IMR-90 (cell line): Measurements from ENCODE around the gene SEC16B. TPM values are rescaled to one million over a fixed set of nuclear protein-coding genes. Genes with fewer than 3 reads are reported as not detected.

ENCODE experiments used
- ATAC-seq: fragments of 200-7000 bp; cut with Tn5 transposase; 2 replicates; pipeline ENCODE4 v1.9.1; 2020; ENCODE audit warnings: low read depth, mild to moderate bottlenecking, moderate library complexity
- BruUV-seq: library from RNA; stranded (reverse); fragments of 400-500 nt; replicated peaks from 2 replicates; lab custom pipeline; 2021; lab: Mats Ljungman, UMichigan
- CTCF ChIA-PET: fragments of 300-600 bp; formaldehyde crosslinking; extraction: SDS; loops from one replicate; lab custom pipeline; 2021; ENCODE audit warnings: antibody characterized with exemption; lab: Yijun Ruan, JAX
- POLR2A ChIA-PET: fragments of 300-600 bp; sonication (Branson Sonifier 250); formaldehyde crosslinking; loops from one replicate; lab custom pipeline; 2022; ENCODE audit warnings: antibody characterized with exemption; ENCODE audit not compliant: unreplicated experiment; lab: Charles Lee
- DNase-seq: peaks from one replicate; pipeline ENCODE4 v3.0.0; 2013
- H2AFZ ChIP-seq: replicated peaks from 2 replicates; pipeline ENCODE3; 2013; ENCODE audit warnings: low read length, mild to moderate bottlenecking; ENCODE audit not compliant: poor library complexity
- H2AK5ac ChIP-seq: 2 replicates; pipeline ENCODE4 v1.6.1; 2013; ENCODE audit warnings: low read depth, low read length, inconsistent platforms
- H2AK9ac ChIP-seq: replicated peaks from 2 replicates; pipeline ENCODE3; 2013; ENCODE audit warnings: mild to moderate bottlenecking, low read depth, low read length, moderate library complexity; ENCODE audit not compliant: poor library complexity
- H2BK120ac ChIP-seq: 2 replicates; pipeline ENCODE4 v1.6.1; 2013; ENCODE audit warnings: low read depth, low read length, inconsistent platforms
- H2BK15ac ChIP-seq: 3 replicates; pipeline ENCODE4 v1.6.1; 2013; ENCODE audit warnings: low read depth, low read length, inconsistent platforms
- H2BK20ac ChIP-seq: 2 replicates; pipeline ENCODE4 v1.6.1; 2013; ENCODE audit warnings: low read depth, mild to moderate bottlenecking, inconsistent platforms, low read length, moderate library complexity
- H2BK5ac ChIP-seq: 2 replicates; pipeline ENCODE4 v1.6.1; 2013; ENCODE audit warnings: mild to moderate bottlenecking, low read depth, low read length, inconsistent platforms; ENCODE audit not compliant: poor library complexity, severe bottlenecking
- H3K14ac ChIP-seq: replicated peaks from 2 replicates; pipeline ENCODE4 v1.6.1; 2013; ENCODE audit warnings: low read depth, low read length, inconsistent platforms
- H3K18ac ChIP-seq: 2 replicates; pipeline ENCODE4 v1.6.1; 2013; ENCODE audit warnings: low read depth, low read length, control low read depth
- H3K23ac ChIP-seq: 2 replicates; pipeline ENCODE4 v1.6.1; 2013; ENCODE audit warnings: low read depth, low read length, inconsistent platforms
- H3K27ac ChIP-seq: 2 replicates; pipeline ENCODE4 v1.5.1; 2013; ENCODE audit warnings: mild to moderate bottlenecking, control low read depth, low read length; ENCODE audit not compliant: insufficient read depth
- H3K27me3 ChIP-seq: 2 replicates; pipeline ENCODE4 v1.6.1; 2013; ENCODE audit warnings: low read length; ENCODE audit not compliant: control insufficient read depth, insufficient read depth
- H3K36me3 ChIP-seq: 2 replicates; pipeline ENCODE4 v1.6.1; 2013; ENCODE audit warnings: low read length, mixed read lengths; ENCODE audit not compliant: control insufficient read depth, insufficient read depth
- H3K4ac ChIP-seq: 2 replicates; pipeline ENCODE4 v1.6.1; 2013; ENCODE audit warnings: low read depth, low read length, inconsistent platforms
- H3K4me1 ChIP-seq: 2 replicates; pipeline ENCODE4 v1.6.1; 2013; ENCODE audit warnings: low read length, mixed read lengths; ENCODE audit not compliant: control insufficient read depth, insufficient read depth
- H3K4me2 ChIP-seq: 2 replicates; pipeline ENCODE4 v1.6.1; 2013; ENCODE audit warnings: low read depth, mild to moderate bottlenecking, control low read depth, low read length, moderate library complexity
- H3K4me3 ChIP-seq: 2 replicates; pipeline ENCODE4 v1.5.1; 2013; ENCODE audit warnings: low read depth, mild to moderate bottlenecking, control low read depth, low read length, moderate library complexity; ENCODE audit not compliant: insufficient read depth
- H3K56ac ChIP-seq: 2 replicates; pipeline ENCODE4 v1.6.1; 2013; ENCODE audit warnings: low read length, inconsistent platforms; ENCODE audit not compliant: insufficient read depth; ENCODE audit errors: extremely low read depth
- H3K79me1 ChIP-seq, 2 experiments: 2 replicates each; pipeline ENCODE4 v1.6.1; 2013; ENCODE audit warnings: low read length in 2 of 2, inconsistent platforms in 1 of 2, low read depth in 1 of 2
- H3K9ac ChIP-seq: 2 replicates; pipeline ENCODE4 v1.6.1; 2013; ENCODE audit warnings: low read depth, low read length, control low read depth
- H3K9me1 ChIP-seq: 2 replicates; pipeline ENCODE4 v1.6.1; 2013; ENCODE audit warnings: low read length, inconsistent platforms; ENCODE audit not compliant: insufficient read depth
- H3K9me3 ChIP-seq: 2 replicates; pipeline ENCODE4 v1.6.1; 2013; ENCODE audit warnings: low read length; ENCODE audit not compliant: control insufficient read depth, insufficient read depth
- H4K20me1 ChIP-seq: 2 replicates; pipeline ENCODE4 v1.6.1; 2013; ENCODE audit warnings: low read length, inconsistent platforms; ENCODE audit not compliant: insufficient read depth
- H4K5ac ChIP-seq: 2 replicates; pipeline ENCODE4 v1.6.1; 2013; ENCODE audit warnings: mild to moderate bottlenecking, low read depth, low read length, control low read depth
- H4K8ac ChIP-seq, 2 experiments: 2 replicates each; pipeline ENCODE4 v1.6.1; 2013; ENCODE audit warnings: low read depth in 2 of 2, low read length in 2 of 2, control low read depth in 1 of 2, inconsistent platforms in 1 of 2
- H4K91ac ChIP-seq: 2 replicates; pipeline ENCODE4 v1.6.1; 2013; ENCODE audit warnings: low read depth, low read length, inconsistent platforms; ENCODE audit not compliant: insufficient read depth
- CEBPB ChIP-seq: IDR thresholded peaks from 2 replicates; pipeline ENCODE4 v1.6.1; 2012; ENCODE audit warnings: low read depth, low read length, improper control_type of control experiment
- MAZ ChIP-seq: IDR thresholded peaks from 2 replicates; pipeline ENCODE4 v1.6.1; 2012; ENCODE audit warnings: low read depth, mild to moderate bottlenecking, low read length, improper control_type of control experiment, moderate library complexity, borderline replicate concordance
- WGBS, 2 experiments: methylation state at CpG; one replicate each; pipeline versions ENCODE4 v1.1.5 to v1.1.7; 2013; ENCODE audit warnings: missing lambda C conversion rate in 2 of 2; ENCODE audit not compliant: insufficient read length in 1 of 2; ENCODE audit errors: extremely low coverage in 2 of 2; 5-methylcytosine and 5-hydroxymethylcytosine counted together
- dilution Hi-C: fragments of 300-500 bp; cut with HindIII; formaldehyde crosslinking; loops from one replicate; pipeline ENCODE4 v1.14.3; 2018; ENCODE audit warnings: low sequenced_read_pairs; ENCODE audit not compliant: unreplicated experiment
- in situ Hi-C: fragments of 300-500 bp; cut with MboI; formaldehyde crosslinking; loops from 3 replicates; pipeline ENCODE4 v1.14.3; 2019; ENCODE audit warnings: low sequenced_read_pairs, inconsistent platforms, mixed read lengths
- intact Hi-C: fragments of 100-400 bp; cut with micrococcal nuclease; formaldehyde crosslinking; loops from 2 replicates; pipeline ENCODE4 v1.10.0; 2022
- polyA plus RNA-seq, 3 experiments: library from polyadenylated mRNA; depleted of rRNA; stranded (reverse); fragments of >200 nt; gene quantifications; 2 replicates each; pipeline ENCODE4 v1.2.3, GENCODE V29; 2012; ENCODE audit warnings: low replicate concordance in 1 of 3
- total RNA-seq: library from RNA; depleted of rRNA; stranded (reverse); fragments of >200 nt; gene quantifications from 2 replicates; pipeline ENCODE4 v1.2.3, GENCODE V29; 2012

Gene SEC16B
- total and polyA plus RNA-seq, 2 of the 4 experiments (the other 2 are of a cell fraction) = 4.3 TPM

DNA sequence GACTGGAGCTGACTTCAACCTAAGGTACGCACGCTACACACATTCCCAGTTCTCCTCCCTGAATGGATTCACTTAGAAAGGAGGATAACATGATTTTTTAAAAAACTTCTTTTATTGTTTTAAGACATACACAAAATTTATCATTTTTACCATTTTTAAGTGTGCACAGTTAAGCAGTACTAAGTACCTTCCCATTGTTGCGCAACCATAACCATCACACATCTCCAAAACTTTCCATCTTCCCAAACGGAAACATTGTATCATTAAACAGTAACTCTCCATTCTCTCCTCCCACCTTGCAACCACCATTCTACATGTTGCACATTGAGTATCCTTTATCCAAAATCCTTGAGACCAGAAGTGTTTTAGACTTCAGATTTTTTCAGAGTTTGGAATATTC, 36.2 kb upstream of the SEC16B start:
- no peak for ATAC-seq
- Histone ChIP-seq H3K36me3 (no peaks in the 10 kb centered on the region), H2BK5ac (no peak overlapping the region), H3K4me3 (no peak overlapping the region), H3K27me3 (peaks cover 2% of the 10 kb centered on the region), H3K9me3 (no peaks in the 10 kb centered on the region), H3K56ac (no peak overlapping the region), H2BK20ac (no peak overlapping the region), H3K9me1 (no peaks in the 10 kb centered on the region), H4K91ac (no peak overlapping the region), H2BK120ac (no peak overlapping the region), H3K9ac (no peak overlapping the region), H3K23ac (no peak overlapping the region), H3K27ac (no peak overlapping the region), H4K8ac (no peak overlapping the region), H3K4me2 (no peak overlapping the region), H2AK9ac (no peak overlapping the region), H3K4me1 (peaks cover 2% of the 10 kb centered on the region), H3K14ac (no peak overlapping the region), H2AK5ac (no peak overlapping the region), H3K18ac (no peak overlapping the region), H3K79me1 (no peaks in the 10 kb centered on the region), H3K4ac (no peak overlapping the region), H2AFZ (no peak overlapping the region), H4K5ac (no peak overlapping the region), H2BK15ac (no peak overlapping the region), H4K20me1 (no peaks in the 10 kb centered on the region)
- WGBS, 2 experiments = no CpG with 5 or more reads among the region's 4 CpGs
- POLR2A ChIA-PET = no interaction called here
- in situ Hi-C loops = no loop called here
- intact Hi-C loops = no loop called here
- CTCF ChIA-PET = no interaction called here
- no peak for DNase-seq
- no TSS peak for BruUV-seq
- TF ChIP-seq CEBPB (peak; percentile 92), MAZ (no peak)
- dilution Hi-C loops = no loop called here
